ENCODE measurements around the gene ATXN1. TPM values are rescaled to one million over a fixed set of nuclear protein-coding genes. Genes with fewer than 3 reads are reported as not detected.

Gene ATXN1
- total RNA-seq, 1 experiment from 2014 or later, result 5.6 TPM

DNA sequence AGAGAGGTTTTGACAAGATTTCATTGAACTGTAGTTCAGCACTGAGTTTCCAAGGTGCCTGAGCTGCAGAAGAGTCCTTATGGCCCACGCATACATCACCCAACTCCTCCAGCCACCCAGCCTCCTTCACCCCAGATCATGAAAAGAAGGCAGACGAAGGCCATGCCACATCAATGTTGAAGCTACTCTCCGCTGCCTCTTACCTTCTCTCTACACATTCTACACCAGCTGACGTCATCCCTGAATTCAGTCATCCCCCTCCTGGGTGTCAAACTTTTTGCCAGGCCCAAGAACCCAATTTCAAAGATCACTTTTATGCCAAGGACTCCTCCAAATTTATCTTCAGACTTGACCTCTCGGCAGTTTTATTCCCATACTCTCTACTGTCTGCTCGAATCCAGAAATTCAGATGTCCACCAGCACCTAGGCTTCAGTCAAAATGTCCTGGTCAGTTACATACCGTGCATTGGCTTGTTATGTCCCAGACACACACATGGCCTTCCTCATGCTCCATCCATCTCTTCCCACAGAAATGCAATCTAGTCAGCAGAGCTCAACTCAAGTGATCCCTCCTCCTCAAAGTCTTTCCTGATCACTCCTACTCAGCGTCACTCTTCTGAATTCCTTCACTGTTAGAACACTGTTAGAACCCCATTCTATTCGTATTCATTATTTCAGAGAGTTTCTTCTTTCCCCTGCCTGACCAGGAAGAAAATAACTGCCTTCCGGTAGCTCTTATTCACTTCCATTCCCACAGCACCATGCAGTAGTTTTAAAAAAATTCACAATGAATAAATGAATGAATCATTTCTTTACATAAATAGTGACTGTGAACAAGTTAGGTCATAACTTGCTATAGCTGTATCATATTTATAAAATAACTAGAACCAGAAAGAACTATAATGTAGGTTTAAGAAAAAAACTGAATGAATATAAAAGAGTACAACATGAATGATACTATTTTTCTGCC is 11.5 kb downstream of the ATXN1 start:
- no peak overlapping the region for H2BK20ac ChIP-seq (ENCODE audit: low read depth, low read length, poor library complexity, severe bottlenecking)
- H3K27me3 Mint-ChIP-seq (ENCODE audit: low read depth), result no peaks in the 10 kb centered on the region
- no peak for DNase-seq
- H3K27ac Mint-ChIP-seq, result peak overlapping the region in 1 of 3 experiments; percentile 1; a peak in 1 of 7 replicates
- H3T11ph ChIP-seq (ENCODE audit: low read length), result no peak overlapping the region
- H3K56ac ChIP-seq (ENCODE audit: insufficient read length, low read depth, low read length), result no peak overlapping the region
- no peak overlapping the region for H3K14ac ChIP-seq (ENCODE audit: insufficient read depth, low read length)
- H3K23ac ChIP-seq (ENCODE audit: insufficient read length, low read depth, low read length), result no peak overlapping the region
- H4K20me1 ChIP-seq (ENCODE audit: control insufficient read depth, insufficient read depth, insufficient read length), result no peaks in the 10 kb centered on the region
- no peak overlapping the region for H2BK12ac ChIP-seq (ENCODE audit: insufficient read length, low read depth, low read length)
- no peak overlapping the region for H4K8ac ChIP-seq (replicated peaks; ENCODE audit: insufficient read length, low read depth, low read length)
- H3K9me3 ChIP-seq (ENCODE audit: control insufficient read depth, low read depth, low read length), result no peaks in the 10 kb centered on the region
- H2AK5ac ChIP-seq (ENCODE audit: insufficient read length, low read length), result no peak overlapping the region
- no peaks in the 10 kb centered on the region for H3K79me1 ChIP-seq (ENCODE audit: insufficient read depth, low read depth, low read length, poor library complexity, severe bottlenecking)
- H3K9me3 Mint-ChIP-seq, result no peaks in the 10 kb centered on the region
- no peak overlapping the region for H3K4ac ChIP-seq (ENCODE audit: low read depth, low read length)
- peaks cover 2% of the 10 kb centered on the region for H3K4me1 ChIP-seq (ENCODE audit: insufficient read depth, low read length)
- H3K4me3 Mint-ChIP-seq, result no peak overlapping the region
- no peak overlapping the region for H2BK120ac ChIP-seq (ENCODE audit: low read depth, low read length, poor library complexity, severe bottlenecking)
- H4K91ac ChIP-seq (ENCODE audit: insufficient read length, low read depth, low read length), result no peak overlapping the region
- H3K27me3 ChIP-seq (ENCODE audit: insufficient read depth, low read length), result no peaks in the 10 kb centered on the region
- TF ChIP-seq CTCF (conservative IDR thresholded peaks at IDR 0.05), result no peak
- H2AFZ ChIP-seq (ENCODE audit: low read length), result no peak overlapping the region
- H3K36me3 Mint-ChIP-seq (ENCODE audit: insufficient read depth in 1 of 3, low read depth in 3 of 3), result no peaks in the 10 kb centered on the region
- H2BK15ac ChIP-seq (ENCODE audit: low read depth, low read length), result no peak overlapping the region
- H3K4me1 Mint-ChIP-seq, result peaks cover 17 to 27% of the 10 kb centered on the region in 2 experiments
- no peak overlapping the region for H3K9ac ChIP-seq (ENCODE audit: extremely low read depth, insufficient read length, low read length)
- H2BK5ac ChIP-seq (ENCODE audit: insufficient read length, low read length), result no peak overlapping the region
- no peaks in the 10 kb centered on the region for H3K23me2 ChIP-seq (ENCODE audit: insufficient read length, low read depth, low read length, poor library complexity, severe bottlenecking)
- H3K4me2 ChIP-seq (ENCODE audit: insufficient read depth, insufficient read length, low read length), result no peak overlapping the region
- no peak overlapping the region for H3K18ac ChIP-seq (ENCODE audit: insufficient read length, low read depth, low read length)
- WGBS (ENCODE audit: extremely low coverage, insufficient read length, low lambda C conversion rate), result no CpG with 5 or more reads among the region's 10 CpGs
- no peaks in the 10 kb centered on the region for H3K79me2 ChIP-seq (ENCODE audit: insufficient read depth, low read length)
- H4K5ac ChIP-seq (ENCODE audit: insufficient read length, low read depth, low read length), result no peak overlapping the region
- H3K27ac ChIP-seq (ENCODE audit: insufficient read length, low read depth, low read length), result no peak overlapping the region
